ENCODE measurements around the gene PITPNB. TPM values are rescaled to one million over a fixed set of nuclear protein-coding genes. Genes with fewer than 3 reads are reported as not detected.
A peak's percentile ranks its signal among the peaks of the same experiment; 100 is the strongest.

Gene PITPNB
- total RNA-seq, 6 donors from 2014 or later: 26.6 to 65.9 (median 41.0) TPM

DNA sequence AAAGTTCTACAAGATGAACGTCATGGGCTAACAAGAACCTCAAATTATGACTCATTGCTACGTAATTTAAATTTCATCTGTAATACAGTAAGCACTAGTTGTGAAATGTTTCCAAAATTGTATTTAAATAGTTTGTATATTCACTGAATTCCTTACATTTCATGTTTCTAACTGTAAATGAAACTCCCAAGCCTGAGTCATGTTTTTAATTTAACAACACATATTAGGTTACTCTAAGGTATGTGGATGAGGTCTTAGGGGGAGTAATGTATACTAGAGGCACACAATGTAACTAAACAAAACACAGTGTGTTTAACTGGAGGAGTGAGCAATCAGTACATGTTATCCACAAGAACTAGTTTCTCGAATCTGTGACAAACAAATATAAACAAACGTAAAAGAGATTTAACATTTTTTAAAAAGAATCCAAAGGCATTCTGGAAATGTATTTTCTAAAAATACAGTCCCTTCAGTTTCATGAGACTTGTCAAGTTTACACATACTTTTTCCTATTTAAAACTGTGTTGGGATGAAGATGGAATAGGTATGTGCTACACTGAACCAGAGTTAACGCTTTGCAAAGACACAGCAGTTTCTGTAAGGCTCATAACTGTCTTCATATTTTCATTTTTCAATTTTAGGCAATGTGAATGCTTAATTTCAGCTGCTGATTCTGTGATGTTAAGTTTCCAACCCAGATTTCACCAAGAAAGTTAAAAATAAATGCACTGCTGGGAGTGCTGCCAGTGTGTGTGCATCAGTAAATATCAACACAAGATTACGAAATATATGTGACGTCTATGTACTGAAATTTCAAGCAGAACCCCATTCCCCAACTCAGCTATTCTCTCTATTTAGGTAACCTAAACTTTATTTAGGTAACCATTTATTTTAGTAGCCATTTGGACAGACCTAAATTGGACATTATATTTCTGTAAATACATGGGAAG lies 52.6 kb downstream of the PITPNB start:
- ATAC-seq (ENCODE audit: low FRiP score in 2 of 2): peak in 1 of 2 donors; percentile 65
- TF ChIP-seq, protein P1, sequence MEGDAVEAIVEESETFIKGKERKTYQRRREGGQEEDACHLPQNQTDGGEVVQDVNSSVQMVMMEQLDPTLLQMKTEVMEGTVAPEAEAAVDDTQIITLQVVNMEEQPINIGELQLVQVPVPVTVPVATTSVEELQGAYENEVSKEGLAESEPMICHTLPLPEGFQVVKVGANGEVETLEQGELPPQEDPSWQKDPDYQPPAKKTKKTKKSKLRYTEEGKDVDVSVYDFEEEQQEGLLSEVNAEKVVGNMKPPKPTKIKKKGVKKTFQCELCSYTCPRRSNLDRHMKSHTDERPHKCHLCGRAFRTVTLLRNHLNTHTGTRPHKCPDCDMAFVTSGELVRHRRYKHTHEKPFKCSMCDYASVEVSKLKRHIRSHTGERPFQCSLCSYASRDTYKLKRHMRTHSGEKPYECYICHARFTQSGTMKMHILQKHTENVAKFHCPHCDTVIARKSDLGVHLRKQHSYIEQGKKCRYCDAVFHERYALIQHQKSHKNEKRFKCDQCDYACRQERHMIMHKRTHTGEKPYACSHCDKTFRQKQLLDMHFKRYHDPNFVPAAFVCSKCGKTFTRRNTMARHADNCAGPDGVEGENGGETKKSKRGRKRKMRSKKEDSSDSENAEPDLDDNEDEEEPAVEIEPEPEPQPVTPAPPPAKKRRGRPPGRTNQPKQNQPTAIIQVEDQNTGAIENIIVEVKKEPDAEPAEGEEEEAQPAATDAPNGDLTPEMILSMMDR (IDR thresholded peaks at IDR 0.05): no peak
- no peak for TF ChIP-seq POLR2AphosphoS5 (IDR thresholded peaks at IDR 0.05)
- TF ChIP-seq POLR2A (IDR thresholded peaks at IDR 0.05): no peak
- no peak for TF ChIP-seq EP300 (IDR thresholded peaks at IDR 0.05)

DNA sequence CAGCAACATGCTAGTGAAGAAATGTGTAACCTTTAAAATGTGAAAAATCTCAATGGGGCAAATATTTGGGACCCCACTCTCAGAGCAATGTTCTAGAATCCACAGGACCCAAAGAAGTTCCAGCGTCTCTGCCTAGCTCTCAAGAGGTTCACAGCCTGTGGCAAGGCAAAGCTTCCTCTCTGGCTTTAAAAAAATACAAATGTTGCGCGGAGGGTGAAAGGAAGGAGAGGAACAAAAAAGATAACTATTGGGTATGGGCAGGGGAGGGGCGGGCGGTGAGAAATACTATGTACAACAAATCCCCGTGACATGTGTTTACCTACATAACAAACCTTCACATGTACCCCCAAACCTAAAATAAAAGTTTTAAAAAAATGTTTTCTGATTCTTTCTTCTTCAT lies 53.6 kb downstream of the PITPNB start:
- H3K4me3 ChIP-seq: no peak overlapping the region
- DNase-seq (no peak), ATAC-seq (ENCODE audit: low FRiP score in 2 of 2) (no peak)
- peaks cover 0 to 13% (median 1%) of the 10 kb centered on the region in 4 donors for H3K36me3 ChIP-seq
- H3K4me1 ChIP-seq: peaks cover 26 to 42% (median 34%) of the 10 kb centered on the region in 4 donors
- no peaks in the 10 kb centered on the region for H3K9me3 ChIP-seq
- TF ChIP-seq POLR2AphosphoS5 (IDR thresholded peaks at IDR 0.05): no peak
- no peak for TF ChIP-seq POLR2A (IDR thresholded peaks at IDR 0.05)
- TF ChIP-seq, protein P1 (IDR thresholded peaks at IDR 0.05): no peak
- no peak for TF ChIP-seq EP300 (IDR thresholded peaks at IDR 0.05)
- WGBS, 2 donors: 74 to 80% methylated on average over 6 of the region's 6 CpGs
- H3K27me3 ChIP-seq: no peaks in the 10 kb centered on the region
- peak overlapping the region in 2 of 4 donors; percentile 63 to 64 for H3K27ac ChIP-seq

More for the DNA sequence above, 52.6 kb downstream of the PITPNB start:
- Histone ChIP-seq H3K9me3 (no peaks in the 10 kb centered on the region), H3K27ac (peak overlapping the region in 3 of 4 donors; percentile 48 to 64 (median 63)), H3K4me1 (peaks cover 26 to 42% (median 34%) of the 10 kb centered on the region in 4 donors), H3K4me3 (no peak overlapping the region), H3K27me3 (no peaks in the 10 kb centered on the region), H3K36me3 (peaks cover 0 to 18% (median 5%) of the 10 kb centered on the region in 4 donors)
- DNase-seq: no peak
- 55 to 67% methylated on average over 7 of the region's 7 CpGs for WGBS, 2 donors

GRCh38 chr22:27863556-27863955 lies 55.5 kb downstream of the PITPNB start:
- TF ChIP-seq EP300 (IDR thresholded peaks at IDR 0.05) (no peak), POLR2AphosphoS5 (IDR thresholded peaks at IDR 0.05) (no peak), POLR2A (IDR thresholded peaks at IDR 0.05) (no peak)
- TF ChIP-seq, protein P1 (IDR thresholded peaks at IDR 0.05): no peak
- no peak for ATAC-seq (ENCODE audit: low FRiP score in 2 of 2)
- peaks cover 34 to 47% (median 44%) of the 10 kb centered on the region in 4 donors for H3K4me1 ChIP-seq
- no peak for DNase-seq
- no peak overlapping the region for H3K4me3 ChIP-seq
- peaks cover 0 to 30% (median 5%) of the 10 kb centered on the region in 4 donors for H3K36me3 ChIP-seq
- H3K9me3 ChIP-seq: no peaks in the 10 kb centered on the region
- WGBS, 2 donors: 68 to 78% methylated on average over 2 of the region's 2 CpGs
- no peaks in the 10 kb centered on the region for H3K27me3 ChIP-seq
- H3K27ac ChIP-seq: peak overlapping the region in 3 of 4 donors; percentile 6 to 42 (median 31)

- Histone ChIP-seq H3K36me3 (peaks cover 0 to 35% (median 7%) of the 10 kb centered on the region in 4 donors), H3K27ac (peak overlapping the region in 3 of 4 donors; percentile 6 to 42 (median 31)), H3K4me3 (no peak overlapping the region), H3K4me1 (peaks cover 33 to 43% (median 39%) of the 10 kb centered on the region in 4 donors), H3K9me3 (no peaks in the 10 kb centered on the region), H3K27me3 (no peaks in the 10 kb centered on the region)
- no peak for DNase-seq
- ATAC-seq (ENCODE audit: low FRiP score in 2 of 2): no peak
- TF ChIP-seq POLR2AphosphoS5 (IDR thresholded peaks at IDR 0.05) (no peak), EP300 (IDR thresholded peaks at IDR 0.05) (no peak), POLR2A (IDR thresholded peaks at IDR 0.05) (no peak)
- TF ChIP-seq, protein P1 (IDR thresholded peaks at IDR 0.05): no peak
- WGBS, 2 donors: 70 to 81% methylated on average over 1 of the region's 1 CpG
Measured at GRCh38 chr22:27863001-27863400, 56.1 kb downstream of the PITPNB start.
